ENCODE results near the gene GAB3.

DNA sequence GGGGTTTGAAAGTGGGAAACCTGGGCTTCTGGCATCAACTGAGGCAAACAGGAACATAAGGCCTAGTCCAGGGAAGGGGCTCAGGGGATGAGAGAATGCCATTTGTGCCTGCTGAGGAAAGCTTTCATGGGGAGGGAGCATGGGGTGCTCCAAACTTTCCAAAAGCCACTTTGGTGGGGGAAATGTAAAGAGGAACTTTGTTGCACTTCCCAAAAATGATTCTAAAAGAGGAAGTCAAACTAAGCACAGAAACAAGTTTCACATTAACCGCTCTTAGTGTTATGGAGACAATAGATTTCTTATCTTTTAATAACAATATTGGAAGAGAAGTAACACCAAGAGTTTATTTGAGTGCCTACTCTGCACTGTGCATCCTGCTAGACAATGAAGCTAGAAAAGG, 32.3 kb downstream of the GAB3 start:
- TF ChIP-seq, protein P1, sequence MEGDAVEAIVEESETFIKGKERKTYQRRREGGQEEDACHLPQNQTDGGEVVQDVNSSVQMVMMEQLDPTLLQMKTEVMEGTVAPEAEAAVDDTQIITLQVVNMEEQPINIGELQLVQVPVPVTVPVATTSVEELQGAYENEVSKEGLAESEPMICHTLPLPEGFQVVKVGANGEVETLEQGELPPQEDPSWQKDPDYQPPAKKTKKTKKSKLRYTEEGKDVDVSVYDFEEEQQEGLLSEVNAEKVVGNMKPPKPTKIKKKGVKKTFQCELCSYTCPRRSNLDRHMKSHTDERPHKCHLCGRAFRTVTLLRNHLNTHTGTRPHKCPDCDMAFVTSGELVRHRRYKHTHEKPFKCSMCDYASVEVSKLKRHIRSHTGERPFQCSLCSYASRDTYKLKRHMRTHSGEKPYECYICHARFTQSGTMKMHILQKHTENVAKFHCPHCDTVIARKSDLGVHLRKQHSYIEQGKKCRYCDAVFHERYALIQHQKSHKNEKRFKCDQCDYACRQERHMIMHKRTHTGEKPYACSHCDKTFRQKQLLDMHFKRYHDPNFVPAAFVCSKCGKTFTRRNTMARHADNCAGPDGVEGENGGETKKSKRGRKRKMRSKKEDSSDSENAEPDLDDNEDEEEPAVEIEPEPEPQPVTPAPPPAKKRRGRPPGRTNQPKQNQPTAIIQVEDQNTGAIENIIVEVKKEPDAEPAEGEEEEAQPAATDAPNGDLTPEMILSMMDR (conservative IDR thresholded peaks at IDR 0.05; ENCODE audit: low read length) = no peak
- no peak for TF ChIP-seq EZH2phosphoT487 (IDR thresholded peaks at IDR 0.05; ENCODE audit: borderline replicate concordance)

All from Loucy (cell line).